Muscle layer of duodenum (tissue), 2 donors: ENCODE results near the gene AHSA1.
"Not testable (repeated sequence)": the region's sequence is repeated elsewhere in the genome, so short reads cannot be mapped to it uniquely, and the experiment has no call there.

Source experiments
- H3K27ac ChIP-seq: one replicate; pipeline ENCODE4 v1.7.0; 2013; ENCODE audit warnings: mild to moderate bottlenecking, low read length
- H3K27me3 ChIP-seq: one replicate; pipeline ENCODE4 v1.7.0; 2013; ENCODE audit warnings: low read depth, mild to moderate bottlenecking, control low read depth, low read length
- H3K36me3 ChIP-seq, 2 donors: one replicate each; pipeline ENCODE4 v1.7.0; 2013; ENCODE audit warnings: low read length in 2 of 2, control low read depth in 1 of 2, mild to moderate bottlenecking in 1 of 2; ENCODE audit not compliant: insufficient read depth in 2 of 2, control insufficient read depth in 1 of 2
- H3K4me1 ChIP-seq, 2 donors: one replicate each; pipeline ENCODE4 v1.7.0; 2013; ENCODE audit warnings: low read length in 2 of 2, mild to moderate bottlenecking in 2 of 2, control low read depth in 1 of 2, moderate library complexity in 1 of 2; ENCODE audit not compliant: insufficient read depth in 2 of 2, control insufficient read depth in 1 of 2
- H3K4me3 ChIP-seq, 2 donors: one replicate each; pipeline ENCODE4 v1.7.0; 2013; ENCODE audit warnings: low read length in 2 of 2, low read depth in 1 of 2, mild to moderate bottlenecking in 1 of 2
- H3K9me3 ChIP-seq, 2 donors: one replicate each; pipeline ENCODE4 v1.7.0; 2013; ENCODE audit warnings: low read length in 2 of 2, control low read depth in 1 of 2, mild to moderate bottlenecking in 1 of 2; ENCODE audit not compliant: control insufficient read depth in 1 of 2
- donor health status: healthy.

The AHSA1 gene

GRCh38 chr14:77457522-77458248 is at the start of gene AHSA1, which contains the start of gene VIPAS39:
Gene AHSA1, plus strand, starts transcription at chr14:77458093. Its CDS starts 97 bp downstream, at chr14:77458190.
Gene VIPAS39, minus strand, starts transcription at chr14:77457601. Its CDS starts 3,499 bp downstream, at chr14:77454102.
- H3K36me3 ChIP-seq = peaks cover 25 to 34% of the 10 kb centered on the region in 2 donors
- peaks cover 20 to 26% of the 10 kb centered on the region in 2 donors for H3K4me1 ChIP-seq
- peak within 1 kb of the TSS; percentile 95 for H3K27ac ChIP-seq
- H3K27me3 ChIP-seq = no peaks in the 10 kb centered on the region
- H3K9me3 ChIP-seq = no peaks in the 10 kb centered on the region
- H3K4me3 ChIP-seq = peak within 1 kb of the TSS; percentile 97

- Histone ChIP-seq H3K4me3 (no peak overlapping the region), H3K9me3 (no peaks in the 10 kb centered on the region), H3K27me3 (no peaks in the 10 kb centered on the region), H3K36me3 (no peaks in the 10 kb centered on the region), H3K4me1 (no peaks in the 10 kb centered on the region), H3K27ac (no peak overlapping the region)
These were observed 48.8 kb upstream of the AHSA1 start for GRCh38 chr14:77409131-77409533.

GRCh38 chr14:77415403-77416030 is 42.4 kb upstream of the AHSA1 start:
- not testable (repeated sequence) for H3K36me3 ChIP-seq, H3K27ac ChIP-seq, H3K27me3 ChIP-seq, H3K4me1 ChIP-seq, H3K4me3 ChIP-seq
- H3K9me3 ChIP-seq = peaks cover 0 to 15% of the 10 kb centered on the region in 2 donors

- not testable (repeated sequence) for H3K27ac ChIP-seq, H3K36me3 ChIP-seq, H3K27me3 ChIP-seq, H3K4me1 ChIP-seq, H3K4me3 ChIP-seq
- peaks cover 0 to 15% of the 10 kb centered on the region in 2 donors for H3K9me3 ChIP-seq
These were observed 41.8 kb upstream of the AHSA1 start for GRCh38 chr14:77416098-77416497.

- H3K4me1 ChIP-seq = no peaks in the 10 kb centered on the region
- H3K27ac ChIP-seq = no peak overlapping the region
- H3K36me3 ChIP-seq = peaks cover 0 to 7% of the 10 kb centered on the region in 2 donors
- no peak overlapping the region for H3K4me3 ChIP-seq
- no peaks in the 10 kb centered on the region for H3K27me3 ChIP-seq
- peaks cover 0 to 15% of the 10 kb centered on the region in 2 donors for H3K9me3 ChIP-seq
These were observed 41.1 kb upstream of the AHSA1 start for GRCh38 chr14:77416836-77417235.

- H3K4me3 ChIP-seq = no peak overlapping the region
- H3K9me3 ChIP-seq = peaks cover 0 to 15% of the 10 kb centered on the region in 2 donors
- H3K27me3 ChIP-seq = no peaks in the 10 kb centered on the region
- H3K4me1 ChIP-seq = no peaks in the 10 kb centered on the region
- H3K36me3 ChIP-seq = peaks cover 27 to 49% of the 10 kb centered on the region in 2 donors
- H3K27ac ChIP-seq = no peak overlapping the region
These were observed 36.7 kb upstream of the AHSA1 start for GRCh38 chr14:77421201-77421600.

- H3K27ac ChIP-seq = no peak within 1 kb of the TSS
- peaks cover 49 to 71% of the 10 kb centered on the region in 2 donors for H3K36me3 ChIP-seq
These were observed 34.5 kb upstream of the AHSA1 start, which contains the start of gene NOXRED1 for GRCh38 chr14:77423423-77423822. Gene NOXRED1, minus strand, starts transcription at chr14:77423523. Its CDS starts 634 bp downstream, at chr14:77422889.

GRCh38 chr14:77424862-77425261 is 33.0 kb upstream of the AHSA1 start:
- H3K27ac ChIP-seq = no peak overlapping the region
- H3K9me3 ChIP-seq = peaks cover 0 to 1% of the 10 kb centered on the region in 2 donors
- H3K4me1 ChIP-seq = no peaks in the 10 kb centered on the region
- H3K27me3 ChIP-seq = no peaks in the 10 kb centered on the region
- peaks cover 63 to 85% of the 10 kb centered on the region in 2 donors for H3K36me3 ChIP-seq
- H3K4me3 ChIP-seq = no peak overlapping the region

More at GRCh38 chr14:77423423-77423822, 34.5 kb upstream of the AHSA1 start, which contains the start of gene NOXRED1:
- Histone ChIP-seq H3K4me1 (no peaks in the 10 kb centered on the region), H3K27me3 (no peaks in the 10 kb centered on the region), H3K4me3 (no peak within 1 kb of the TSS), H3K9me3 (peaks cover 0 to 12% of the 10 kb centered on the region in 2 donors)

GRCh38 chr14:77426396-77426795 is 31.5 kb upstream of the AHSA1 start:
- no peaks in the 10 kb centered on the region for H3K27me3 ChIP-seq
- no peak overlapping the region for H3K27ac ChIP-seq
- peaks cover 63 to 91% of the 10 kb centered on the region in 2 donors for H3K36me3 ChIP-seq
- H3K4me3 ChIP-seq = no peak overlapping the region
- H3K9me3 ChIP-seq = no peaks in the 10 kb centered on the region
- no peaks in the 10 kb centered on the region for H3K4me1 ChIP-seq

GRCh38 chr14:77436042-77436441 is 21.9 kb upstream of the AHSA1 start:
- no peak overlapping the region for H3K27ac ChIP-seq
- no peaks in the 10 kb centered on the region for H3K4me1 ChIP-seq
- peaks cover 53 to 72% of the 10 kb centered on the region in 2 donors for H3K36me3 ChIP-seq
- no peaks in the 10 kb centered on the region for H3K9me3 ChIP-seq
- H3K4me3 ChIP-seq = no peak overlapping the region
- H3K27me3 ChIP-seq = no peaks in the 10 kb centered on the region

GRCh38 chr14:77438596-77438995 is 19.3 kb upstream of the AHSA1 start:
- Histone ChIP-seq H3K4me3 (no peak overlapping the region), H3K27ac (no peak overlapping the region), H3K4me1 (no peaks in the 10 kb centered on the region), H3K36me3 (peaks cover 71 to 85% of the 10 kb centered on the region in 2 donors), H3K9me3 (no peaks in the 10 kb centered on the region), H3K27me3 (no peaks in the 10 kb centered on the region)
